Neutrophil (primary cell): ENCODE measurements around the gene KCNC3.

ENCODE experiments used
- H3K27ac ChIP-seq: fragments of 200-600 bp; sonication (generic); 2 replicates; pipeline ENCODE4 v1.5.1; 2016; ENCODE audit warnings: mild to moderate bottlenecking, moderate library complexity
- H3K27me3 ChIP-seq: fragments of 200-600 bp; sonication (generic); 2 replicates; pipeline ENCODE4 v1.6.0; 2016; ENCODE audit warnings: mild to moderate bottlenecking
- H3K36me3 ChIP-seq: fragments of 200-600 bp; sonication (generic); 2 replicates; pipeline ENCODE4 v1.5.1; 2017
- H3K4me1 ChIP-seq, 2 experiments: fragments of 200-600 bp in 1 of 2; sonication (generic) in 1 of 2; 1 replicate in 1 of 2; 2 replicates in 1 of 2; pipeline versions ENCODE4 v1.5.1 to v1.6.1; 2013 to 2016; ENCODE audit warnings: low read depth in 1 of 2, low read length in 1 of 2, mild to moderate bottlenecking in 1 of 2, moderate library complexity in 1 of 2; ENCODE audit not compliant: control insufficient read depth in 1 of 2, insufficient read depth in 1 of 2
- H3K4me3 ChIP-seq, 2 experiments: fragments of 200-600 bp in 1 of 2; sonication (generic) in 1 of 2; 1 replicate in 1 of 2; 2 replicates in 1 of 2; pipeline ENCODE4 v1.5.1; 2013 to 2016; ENCODE audit warnings: low read depth in 1 of 2, low read length in 1 of 2, mild to moderate bottlenecking in 1 of 2, moderate library complexity in 1 of 2
- H3K9me3 ChIP-seq: fragments of 200-600 bp; sonication (generic); 2 replicates; pipeline ENCODE4 v1.5.1; 2016
- CTCF ChIP-seq: fragments of 200-600 bp; sonication (generic); IDR thresholded peaks from 2 replicates; pipeline ENCODE4 v1.5.1; 2016; ENCODE audit warnings: antibody characterized with exemption

The KCNC3 gene

GRCh38 chr19:50268041-50268440 lies 61.1 kb downstream of the KCNC3 start:
- Histone ChIP-seq H3K4me1 (no peaks in the 10 kb centered on the region), H3K9me3 (no peaks in the 10 kb centered on the region), H3K36me3 (no peaks in the 10 kb centered on the region), H3K27ac (no peak overlapping the region), H3K27me3 (peaks cover 17% of the 10 kb centered on the region), H3K4me3 (no peak overlapping the region)
- TF ChIP-seq CTCF, result no peak

- H3K27me3 ChIP-seq, result peaks cover 17% of the 10 kb centered on the region
- no peak for TF ChIP-seq CTCF
- no peak overlapping the region for H3K27ac ChIP-seq
- H3K36me3 ChIP-seq, result no peaks in the 10 kb centered on the region
- no peaks in the 10 kb centered on the region for H3K4me1 ChIP-seq
- H3K4me3 ChIP-seq, result no peak overlapping the region
- no peaks in the 10 kb centered on the region for H3K9me3 ChIP-seq
Observed at GRCh38 chr19:50266896-50267295, 62.3 kb downstream of the KCNC3 start.

- Histone ChIP-seq H3K36me3 (no peaks in the 10 kb centered on the region), H3K27me3 (peaks cover 17% of the 10 kb centered on the region), H3K9me3 (no peaks in the 10 kb centered on the region), H3K27ac (no peak overlapping the region), H3K4me1 (no peaks in the 10 kb centered on the region), H3K4me3 (no peak overlapping the region)
- no peak for TF ChIP-seq CTCF
Observed at GRCh38 chr19:50266041-50266440, 63.1 kb downstream of the KCNC3 start.

GRCh38 chr19:50264483-50265186 lies 64.5 kb downstream of the KCNC3 start:
- no peaks in the 10 kb centered on the region for H3K4me1 ChIP-seq
- TF ChIP-seq CTCF, result no peak
- no peaks in the 10 kb centered on the region for H3K36me3 ChIP-seq
- no peak overlapping the region for H3K4me3 ChIP-seq
- H3K27ac ChIP-seq, result no peak overlapping the region
- peaks cover 17% of the 10 kb centered on the region for H3K27me3 ChIP-seq
- H3K9me3 ChIP-seq, result no peaks in the 10 kb centered on the region

- no peak overlapping the region for H3K4me3 ChIP-seq
- TF ChIP-seq CTCF, result no peak
Observed at GRCh38 chr19:50263176-50263575, 66.0 kb downstream of the KCNC3 start.

More at GRCh38 chr19:50263176-50263575, 66.0 kb downstream of the KCNC3 start:
- H3K9me3 ChIP-seq, result no peaks in the 10 kb centered on the region
- H3K27me3 ChIP-seq, result peaks cover 17% of the 10 kb centered on the region
- no peak overlapping the region for H3K27ac ChIP-seq
- H3K36me3 ChIP-seq, result no peaks in the 10 kb centered on the region
- no peaks in the 10 kb centered on the region for H3K4me1 ChIP-seq
